ENCODE measurements around the gene GNA14. TPM values are rescaled to one million over a fixed set of nuclear protein-coding genes. Genes with fewer than 3 reads are reported as not detected.
"Not testable (repeated sequence)": the region's sequence is repeated elsewhere in the genome, so short reads cannot be mapped to it uniquely, and the experiment has no call there.

The GNA14 gene
- total RNA-seq, 1 experiment from 2014 or later: 1.2 TPM

DNA sequence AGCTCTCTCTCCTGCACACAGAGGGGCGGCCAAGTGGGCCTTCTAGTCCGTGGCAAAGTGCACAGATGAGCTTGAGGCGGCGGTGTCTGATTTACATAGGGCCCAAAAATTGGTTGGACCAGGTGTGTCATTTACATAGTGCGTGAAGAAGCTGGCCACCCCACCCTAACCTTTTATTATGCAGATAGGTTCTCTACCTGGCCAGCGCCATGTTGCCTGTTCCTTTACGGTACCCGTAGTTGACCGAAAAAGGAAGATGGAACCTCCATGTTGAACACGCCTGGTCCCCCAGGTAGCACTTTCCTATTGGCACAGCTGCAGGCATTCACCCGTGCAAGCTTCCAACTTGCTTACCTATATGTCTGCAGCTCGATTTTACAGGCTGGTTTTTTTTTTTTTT lies 61.5 kb downstream of the GNA14 start:
- no TSS peak for BruUV-seq (replicated peaks)

DNA sequence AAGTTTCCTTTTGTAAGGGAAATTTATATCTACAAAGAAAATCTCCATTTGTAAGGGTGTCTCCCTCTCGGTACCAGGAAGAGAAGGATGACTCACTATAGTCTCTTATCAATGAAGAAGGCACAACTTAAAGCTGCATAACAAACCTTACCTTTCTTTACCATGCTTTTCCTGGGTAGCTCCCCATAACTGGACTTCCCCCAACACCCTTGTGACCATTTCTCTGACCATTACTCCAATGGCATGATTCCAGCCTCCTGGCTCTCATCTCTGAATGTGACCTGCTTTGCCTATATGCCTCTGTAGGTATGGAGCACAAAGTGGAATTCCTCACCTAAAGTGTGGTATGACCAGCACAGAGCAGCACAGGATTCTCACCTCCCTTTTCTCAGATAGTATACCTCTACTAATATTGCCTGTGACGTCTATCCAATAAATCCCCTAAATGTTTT lies 62.8 kb downstream of the GNA14 start:
- Histone ChIP-seq H3F3A (ENCODE audit: low read length, unreplicated experiment) (peaks cover 9% of the 10 kb centered on the region), H3K27ac (ENCODE audit: low read length) (no peak overlapping the region), H3K9me2 (replicated peaks; ENCODE audit: low read length) (no peaks in the 10 kb centered on the region), H3K27me3 (ENCODE audit: low read length) (no peaks in the 10 kb centered on the region), H2AFZ (ENCODE audit: low read length) (no peak overlapping the region), H3K4me2 (ENCODE audit: low read length) (no peak overlapping the region), H4K20me1 (ENCODE audit: low read length) (no peaks in the 10 kb centered on the region), H3K4me3 (ENCODE audit: low read length) (no peak overlapping the region), H3K4me1 (ENCODE audit: insufficient read depth, low read length) (peaks cover 26% of the 10 kb centered on the region), H3K9me3 (ENCODE audit: low read length) (no peaks in the 10 kb centered on the region), H3K79me2 (ENCODE audit: low read length) (no peaks in the 10 kb centered on the region), H3K36me3 (ENCODE audit: low read depth, low read length) (no peaks in the 10 kb centered on the region), H3K9ac (ENCODE audit: low read length) (no peak overlapping the region)
- CTCF ChIA-PET: no interaction called here
- no peak for DNase-seq
- BruUV-seq (replicated peaks): no TSS peak
- no peak for ATAC-seq
- TF ChIP-seq EZH2 (IDR thresholded peaks at IDR 0.05; ENCODE audit: low read length, unreplicated experiment): no peak
- TF ChIP-seq EZH2phosphoT487 (IDR thresholded peaks at IDR 0.05; ENCODE audit: borderline replicate concordance, low read length): no peak
- TF ChIP-seq CTCF (conservative IDR thresholded peaks at IDR 0.05; ENCODE audit: low read depth, low read length): no peak
- intact Hi-C loops (cut with micrococcal nuclease): loop anchor here (5.0 kb wide), 1 partner anchor 132 kb away; no protein-coding TSS in a partner anchor
- POLR2A ChIA-PET (ENCODE audit: unreplicated experiment): no interaction called here

More for the DNA sequence above, 61.5 kb downstream of the GNA14 start:
- H3K9me2 ChIP-seq (replicated peaks; ENCODE audit: low read length): no peaks in the 10 kb centered on the region
- no peak overlapping the region for H2AFZ ChIP-seq (ENCODE audit: low read length)
- H3K9ac ChIP-seq (ENCODE audit: low read length): no peak overlapping the region
- no peaks in the 10 kb centered on the region for H3K27me3 ChIP-seq (ENCODE audit: low read length)
- TF ChIP-seq EZH2 (IDR thresholded peaks at IDR 0.05; ENCODE audit: low read length, unreplicated experiment) (no peak), CTCF (conservative IDR thresholded peaks at IDR 0.05; ENCODE audit: low read depth, low read length) (no peak), EZH2phosphoT487 (IDR thresholded peaks at IDR 0.05; ENCODE audit: borderline replicate concordance, low read length) (no peak)
- H4K20me1 ChIP-seq (ENCODE audit: low read length): no peaks in the 10 kb centered on the region
- H3K4me2 ChIP-seq (ENCODE audit: low read length): no peak overlapping the region
- H3K36me3 ChIP-seq (ENCODE audit: low read depth, low read length): no peaks in the 10 kb centered on the region
- no peaks in the 10 kb centered on the region for H3K79me2 ChIP-seq (ENCODE audit: low read length)
- intact Hi-C loops (cut with micrococcal nuclease): loop anchor here (5.0 kb wide), 1 partner anchor 131 kb away; no protein-coding TSS in a partner anchor
- CTCF ChIA-PET: no interaction called here
- no peak overlapping the region for H3K4me3 ChIP-seq (ENCODE audit: low read length)
- no peak overlapping the region for H3K27ac ChIP-seq (ENCODE audit: low read length)
- ATAC-seq (no peak), DNase-seq (no peak)
- H3K9me3 ChIP-seq (ENCODE audit: low read length): no peaks in the 10 kb centered on the region
- POLR2A ChIA-PET (ENCODE audit: unreplicated experiment): no interaction called here
- peaks cover 9% of the 10 kb centered on the region for H3F3A ChIP-seq (ENCODE audit: low read length, unreplicated experiment)
- H3K4me1 ChIP-seq (ENCODE audit: insufficient read depth, low read length): peaks cover 28% of the 10 kb centered on the region

DNA sequence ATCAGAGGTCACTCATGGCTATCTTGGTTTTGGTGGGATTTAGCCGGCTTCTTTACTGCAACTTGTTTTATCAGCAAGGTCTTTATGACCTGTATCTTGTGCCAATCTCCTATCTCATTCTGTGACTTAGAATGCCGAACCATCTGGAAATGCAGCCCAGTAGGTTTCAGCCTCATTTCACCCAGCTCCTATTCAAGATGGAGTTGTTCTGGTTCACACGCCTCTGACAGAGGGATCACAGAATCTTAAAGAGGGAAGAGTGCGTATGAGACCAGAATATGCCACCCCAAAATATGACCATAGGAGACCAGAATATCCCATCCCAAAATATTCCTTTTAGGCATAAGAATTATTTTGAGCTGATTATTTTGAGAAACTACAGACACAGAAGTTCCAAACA lies 63.2 kb downstream of the GNA14 start:
- H3K4me3 ChIP-seq (ENCODE audit: low read length); H3K9ac ChIP-seq (ENCODE audit: low read length); DNase-seq; ATAC-seq; H2AFZ ChIP-seq (ENCODE audit: low read length); H4K20me1 ChIP-seq (ENCODE audit: low read length); H3K9me2 ChIP-seq (replicated peaks; ENCODE audit: low read length); POLR2A ChIA-PET (ENCODE audit: unreplicated experiment); H3F3A ChIP-seq (ENCODE audit: low read length, unreplicated experiment); H3K36me3 ChIP-seq (ENCODE audit: low read depth, low read length); H3K27me3 ChIP-seq (ENCODE audit: low read length); H3K79me2 ChIP-seq (ENCODE audit: low read length); CTCF ChIA-PET; H3K9me3 ChIP-seq (ENCODE audit: low read length); H3K4me2 ChIP-seq (ENCODE audit: low read length); BruUV-seq (replicated peaks); H3K27ac ChIP-seq (ENCODE audit: low read length): not testable (repeated sequence)
- H3K4me1 ChIP-seq (ENCODE audit: insufficient read depth, low read length): peaks cover 22% of the 10 kb centered on the region
- intact Hi-C loops (cut with micrococcal nuclease): loop anchor here (5.0 kb wide), 1 partner anchor 132 kb away; no protein-coding TSS in a partner anchor

All from PC-3 (cell line).